NCI-H82 treated with DMSO at 0.1 percent for 48 hours (cell line): Measurements from ENCODE around the gene NOXA1.

Source experiments
- DNase-seq: peaks from one replicate; lab custom pipeline; 2025; ENCODE audit not compliant: unreplicated experiment; lab: John Stamatoyannopoulos, UW

The NOXA1 gene

GRCh38 chr9:137423514-137424291 is 510 bp downstream of the NOXA1 start:
- no peak for DNase-seq

- no peak for DNase-seq
These were observed 3.0 kb downstream of the NOXA1 start for GRCh38 chr9:137426018-137426681.

GRCh38 chr9:137427454-137428310 is 4.5 kb downstream of the NOXA1 start:
- DNase-seq = no peak

- no peak for DNase-seq
These were observed 5.1 kb downstream of the NOXA1 start for GRCh38 chr9:137428311-137428630.

- no peak for DNase-seq
These were observed 5.8 kb downstream of the NOXA1 start for GRCh38 chr9:137428841-137429545.

- no peak for DNase-seq
These were observed 6.3 kb downstream of the NOXA1 start for GRCh38 chr9:137429546-137429890.

GRCh38 chr9:137429974-137430722 is 7.0 kb downstream of the NOXA1 start:
- no peak for DNase-seq

- no peak for DNase-seq
These were observed 7.7 kb downstream of the NOXA1 start for GRCh38 chr9:137430723-137431415.

GRCh38 chr9:137431416-137431931 is 8.3 kb downstream of the NOXA1 start:
- DNase-seq = no peak

- no peak for DNase-seq
These were observed 9.6 kb downstream of the NOXA1 start for GRCh38 chr9:137432687-137433348.

GRCh38 chr9:137433349-137433915 is 10.2 kb downstream of the NOXA1 start:
- DNase-seq = no peak

GRCh38 chr9:137433916-137434431 is 10.8 kb downstream of the NOXA1 start:
- no peak for DNase-seq

- DNase-seq = no peak
These were observed 11.5 kb downstream of the NOXA1 start for GRCh38 chr9:137434498-137435380.

GRCh38 chr9:137435381-137435891 is 12.2 kb downstream of the NOXA1 start:
- no peak for DNase-seq

GRCh38 chr9:137435980-137436760 is 13.0 kb downstream of the NOXA1 start:
- no peak for DNase-seq

GRCh38 chr9:137436761-137437600 is 13.8 kb downstream of the NOXA1 start:
- DNase-seq = no peak
